ENCODE results near the gene PTPN6.

The PTPN6 gene

GRCh38 chr12:6996040-6996441 is 44.9 kb downstream of the PTPN6 start:
- H3K27ac Mint-ChIP-seq, result peak overlapping the region; percentile 80
- H3K4me3 Mint-ChIP-seq, result no peak overlapping the region
- no peaks in the 10 kb centered on the region for H3K9me3 Mint-ChIP-seq
- peaks cover 54% of the 10 kb centered on the region for H3K36me3 Mint-ChIP-seq (ENCODE audit: low read depth)
- intact Hi-C loops (cut with micrococcal nuclease), result no loop called here
- peaks cover 31% of the 10 kb centered on the region for H3K4me1 Mint-ChIP-seq (ENCODE audit: low read depth)
- no peaks in the 10 kb centered on the region for H3K27me3 Mint-ChIP-seq

- H3K27me3 Mint-ChIP-seq, result no peaks in the 10 kb centered on the region
- no peak overlapping the region for H3K4me3 Mint-ChIP-seq
- no peaks in the 10 kb centered on the region for H3K9me3 Mint-ChIP-seq
- peaks cover 47% of the 10 kb centered on the region for H3K4me1 Mint-ChIP-seq (ENCODE audit: low read depth)
- H3K36me3 Mint-ChIP-seq (ENCODE audit: low read depth), result peaks cover 49% of the 10 kb centered on the region
- intact Hi-C loops (cut with micrococcal nuclease), result no loop called here
- no peak overlapping the region for H3K27ac Mint-ChIP-seq
Measured at GRCh38 chr12:6998715-6999451, 47.7 kb downstream of the PTPN6 start.

GRCh38 chr12:7001921-7002591 is 50.9 kb downstream of the PTPN6 start:
- Mint-ChIP-seq H3K36me3 (ENCODE audit: low read depth) (peaks cover 29% of the 10 kb centered on the region), H3K4me1 (ENCODE audit: low read depth) (peaks cover 36% of the 10 kb centered on the region), H3K27ac (peak overlapping the region; percentile 82), H3K27me3 (no peaks in the 10 kb centered on the region), H3K9me3 (no peaks in the 10 kb centered on the region), H3K4me3 (peak overlapping the region; percentile 37)
- intact Hi-C loops (cut with micrococcal nuclease), result no loop called here

GRCh38 chr12:7004287-7004803 is 53.2 kb downstream of the PTPN6 start:
- H3K27ac Mint-ChIP-seq, result peak overlapping the region; percentile 90
- peaks cover 6% of the 10 kb centered on the region for H3K36me3 Mint-ChIP-seq (ENCODE audit: low read depth)
- H3K27me3 Mint-ChIP-seq, result no peaks in the 10 kb centered on the region
- H3K9me3 Mint-ChIP-seq, result no peaks in the 10 kb centered on the region
- no peak overlapping the region for H3K4me3 Mint-ChIP-seq
- H3K4me1 Mint-ChIP-seq (ENCODE audit: low read depth), result peaks cover 59% of the 10 kb centered on the region
- intact Hi-C loops (cut with micrococcal nuclease), result loop anchor here (2.0 kb wide), 1 partner anchor 14 kb away; the partner anchor contains the start of gene LPCAT3

- intact Hi-C loops (cut with micrococcal nuclease), result loop anchor here (2.0 kb wide), 1 partner anchor 14 kb away; the partner anchor contains the start of gene LPCAT3
- no peaks in the 10 kb centered on the region for H3K9me3 Mint-ChIP-seq
- H3K27ac Mint-ChIP-seq, result peak overlapping the region; percentile 90
- peaks cover 62% of the 10 kb centered on the region for H3K4me1 Mint-ChIP-seq (ENCODE audit: low read depth)
- H3K27me3 Mint-ChIP-seq, result no peaks in the 10 kb centered on the region
- H3K36me3 Mint-ChIP-seq (ENCODE audit: low read depth), result peaks cover 7% of the 10 kb centered on the region
- H3K4me3 Mint-ChIP-seq, result peak overlapping the region; percentile 37
Measured at GRCh38 chr12:7004840-7005239, 53.7 kb downstream of the PTPN6 start.

GRCh38 chr12:7005311-7005710 is 54.2 kb downstream of the PTPN6 start:
- H3K4me3 Mint-ChIP-seq, result peak overlapping the region; percentile 44
- peaks cover 67% of the 10 kb centered on the region for H3K4me1 Mint-ChIP-seq (ENCODE audit: low read depth)
- H3K36me3 Mint-ChIP-seq (ENCODE audit: low read depth), result peaks cover 12% of the 10 kb centered on the region
- H3K9me3 Mint-ChIP-seq, result no peaks in the 10 kb centered on the region
- H3K27ac Mint-ChIP-seq, result peak overlapping the region; percentile 90
- intact Hi-C loops (cut with micrococcal nuclease), result loop anchor here (2.0 kb wide), 1 partner anchor 13 kb away; the partner anchor contains the start of gene LPCAT3
- H3K27me3 Mint-ChIP-seq, result no peaks in the 10 kb centered on the region

- Mint-ChIP-seq H3K4me1 (ENCODE audit: low read depth) (peaks cover 63% of the 10 kb centered on the region), H3K4me3 (no peak overlapping the region), H3K27me3 (no peaks in the 10 kb centered on the region), H3K36me3 (ENCODE audit: low read depth) (peaks cover 13% of the 10 kb centered on the region), H3K27ac (peak overlapping the region; percentile 90), H3K9me3 (no peaks in the 10 kb centered on the region)
- intact Hi-C loops (cut with micrococcal nuclease), result no loop called here
Measured at GRCh38 chr12:7006639-7007038, 55.5 kb downstream of the PTPN6 start.

GRCh38 chr12:7008864-7009263 is 57.7 kb downstream of the PTPN6 start:
- Mint-ChIP-seq H3K4me3 (no peak overlapping the region), H3K4me1 (ENCODE audit: low read depth) (peaks cover 67% of the 10 kb centered on the region), H3K27me3 (no peaks in the 10 kb centered on the region), H3K27ac (peak overlapping the region; percentile 90), H3K9me3 (no peaks in the 10 kb centered on the region), H3K36me3 (ENCODE audit: low read depth) (peaks cover 29% of the 10 kb centered on the region)
- intact Hi-C loops (cut with micrococcal nuclease), result no loop called here

GRCh38 chr12:7009512-7009911 is 58.4 kb downstream of the PTPN6 start:
- intact Hi-C loops (cut with micrococcal nuclease), result no loop called here
- Mint-ChIP-seq H3K27me3 (no peaks in the 10 kb centered on the region), H3K4me3 (no peak overlapping the region), H3K36me3 (ENCODE audit: low read depth) (peaks cover 35% of the 10 kb centered on the region), H3K27ac (peak overlapping the region; percentile 90), H3K4me1 (ENCODE audit: low read depth) (peaks cover 65% of the 10 kb centered on the region), H3K9me3 (no peaks in the 10 kb centered on the region)
